Non-pigmented ciliary epithelial cell (primary cell): ENCODE measurements around the gene FRAS1.

Experiments used
- DNase-seq: peaks from one replicate; pipeline ENCODE4 v3.0.0-alpha.2; 2010; ENCODE audit warnings: low read depth

The FRAS1 gene

DNA sequence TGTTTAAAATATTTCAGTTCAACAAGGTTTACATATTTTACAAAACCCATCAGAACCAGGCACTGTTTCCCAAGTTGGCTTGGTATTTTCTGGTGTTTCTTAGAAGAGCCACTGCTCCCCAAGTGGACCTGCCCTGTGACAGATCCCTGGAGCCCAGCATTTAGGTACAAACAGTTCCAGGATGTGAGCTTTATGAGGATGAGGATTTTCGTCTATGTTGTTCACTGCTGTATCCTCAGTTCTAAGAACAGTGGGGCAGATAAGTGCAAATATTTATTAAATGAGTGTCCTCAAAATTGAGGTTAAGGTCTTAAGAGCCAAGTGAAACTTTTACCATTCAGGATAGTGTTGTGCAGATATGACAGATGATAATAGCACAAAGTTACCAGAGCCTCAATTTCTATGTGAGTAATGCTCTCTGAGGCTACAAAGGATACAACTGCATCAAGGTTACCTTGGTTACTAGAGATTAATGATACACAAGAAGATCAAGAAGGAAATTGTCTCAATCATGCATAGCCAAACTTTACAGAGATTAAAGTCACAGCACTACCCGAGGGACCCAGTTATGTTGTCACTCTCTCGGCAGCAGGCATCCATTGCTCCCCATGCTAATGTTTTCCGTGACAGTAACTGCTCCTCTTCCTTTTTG, 531.9 kb downstream of the FRAS1 start:
- no peak for DNase-seq

DNA sequence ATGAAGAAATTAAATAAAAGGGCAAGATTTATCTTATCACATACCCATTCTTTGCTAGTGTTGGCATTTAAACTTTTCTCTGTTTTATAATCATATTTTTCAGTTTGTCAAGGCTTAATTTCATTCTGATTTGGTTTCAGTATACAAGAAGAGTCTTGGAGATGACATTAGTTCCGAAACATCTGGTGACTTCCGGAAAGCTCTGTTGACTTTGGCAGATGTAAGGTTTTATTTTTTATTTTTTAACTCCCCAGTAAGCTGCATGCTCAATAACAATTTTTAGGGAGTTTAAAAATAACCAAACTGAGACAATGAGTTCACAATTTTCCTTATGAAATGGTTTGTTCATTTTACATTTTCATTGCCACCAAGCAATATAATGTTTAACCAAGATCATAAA, 534.3 kb downstream of the FRAS1 start:
- no peak for DNase-seq

DNA sequence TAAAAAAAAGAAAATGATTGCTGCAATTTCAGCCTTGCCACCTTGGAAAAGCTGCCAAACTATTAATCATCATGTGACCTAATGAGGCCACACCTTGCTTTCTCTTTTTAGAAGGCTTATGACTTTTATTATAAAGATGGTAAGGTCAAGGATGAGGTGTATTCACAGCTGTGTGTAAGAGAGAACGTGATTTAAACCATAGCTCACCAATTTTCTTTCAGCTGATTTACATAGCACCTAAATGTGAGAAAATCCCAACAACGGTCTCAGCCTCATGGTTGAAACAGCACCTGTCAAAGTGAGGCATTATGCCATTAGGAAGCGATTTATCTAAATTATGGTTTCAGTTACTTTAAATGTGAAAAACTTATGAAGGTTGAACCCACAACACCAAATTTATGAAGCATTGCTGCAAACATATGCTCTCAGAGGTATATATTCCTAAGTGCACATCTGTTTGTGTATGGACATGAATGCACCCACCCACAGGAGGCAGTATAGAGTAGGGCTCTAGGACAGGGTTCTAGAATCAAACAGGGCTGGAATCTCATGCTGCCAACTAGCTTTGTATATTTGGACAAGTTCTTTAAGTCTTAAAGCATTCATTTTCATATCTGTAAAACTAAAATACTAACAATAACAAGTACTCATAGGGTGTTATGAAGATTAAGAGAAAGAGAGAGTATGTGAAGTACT, 535.1 kb downstream of the FRAS1 start:
- DNase-seq, result no peak
